Measurements from ENCODE around the gene CPT1B. TPM values are rescaled to one million over a fixed set of nuclear protein-coding genes. Genes with fewer than 3 reads are reported as not detected.

Gene CPT1B
- total RNA-seq, 2 donors from 2014 or later: 61.8 to 92.2 TPM

- no peaks in the 10 kb centered on the region for H3K9me3 Mint-ChIP-seq
- ATAC-seq (peak; percentile 55 to 63), DNase-seq (ENCODE audit: low spot score in 2 of 2) (peak in 1 of 2 donors; percentile 79)
- peaks cover 9 to 34% of the 10 kb centered on the region in 2 donors for H3K36me3 Mint-ChIP-seq
- H3K27ac Mint-ChIP-seq: peak overlapping the region; percentile 99
These were observed 46.7 kb downstream of the CPT1B start for GRCh38 chr22:50531546-50531961.

DNA sequence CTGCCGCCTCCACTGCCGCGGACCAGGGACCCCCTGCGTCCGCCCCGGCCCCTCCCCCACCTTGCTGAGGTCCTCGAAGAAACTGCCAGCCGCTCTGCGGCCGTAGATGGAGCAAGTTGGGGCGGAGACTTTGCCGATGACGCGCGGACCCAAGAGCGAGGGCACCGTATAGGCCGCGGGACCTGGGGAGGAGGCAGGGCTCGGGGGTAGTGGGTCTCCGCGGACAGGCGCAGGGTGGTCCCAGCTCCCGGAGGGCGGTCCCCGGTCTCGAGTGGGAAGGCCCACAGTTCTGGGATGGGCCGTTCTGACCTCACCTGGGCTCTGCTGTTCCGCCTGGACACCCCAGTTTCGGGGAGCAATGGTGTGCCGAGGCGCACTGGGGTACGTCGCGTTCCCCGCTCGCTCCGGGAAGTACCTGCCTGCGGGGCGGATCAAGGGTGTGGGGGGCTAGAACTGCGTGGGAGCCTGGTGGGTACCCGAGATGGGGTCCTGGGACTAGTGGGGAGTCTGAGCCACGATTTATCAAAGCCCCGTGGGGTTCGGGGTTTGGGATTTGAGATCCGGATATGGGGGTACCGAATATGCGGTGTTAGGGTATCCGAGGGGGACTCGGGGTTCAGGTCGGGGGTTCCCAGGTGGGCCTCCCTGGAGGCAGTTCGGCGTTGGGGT lies 47.2 kb downstream of the CPT1B start:
- DNase-seq (ENCODE audit: low spot score in 2 of 2) (peak; percentile 81), ATAC-seq (peak; percentile 48 to 50)
- peaks cover 9 to 34% of the 10 kb centered on the region in 2 donors for H3K36me3 Mint-ChIP-seq
- no peaks in the 10 kb centered on the region for H3K9me3 Mint-ChIP-seq
- peak overlapping the region; percentile 99 for H3K27ac Mint-ChIP-seq

DNA sequence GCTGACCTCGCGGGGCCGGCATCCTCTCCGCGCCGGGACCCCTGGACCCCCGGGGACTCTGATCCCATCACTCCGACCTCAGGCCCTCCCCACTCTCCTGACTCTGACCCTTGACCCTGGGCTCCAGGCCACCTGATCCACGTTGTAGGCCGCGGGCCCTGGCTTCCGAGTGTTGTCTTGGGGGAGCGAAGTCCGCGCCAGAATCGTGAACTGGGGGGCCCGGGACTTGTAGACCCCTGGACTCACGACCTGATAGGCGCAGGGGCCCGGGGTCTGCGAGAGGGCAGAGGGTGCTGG lies 47.7 kb downstream of the CPT1B start:
- DNase-seq (ENCODE audit: low spot score in 2 of 2): no peak
- no peaks in the 10 kb centered on the region for H3K9me3 Mint-ChIP-seq
- peak overlapping the region; percentile 97 to 99 for H3K27ac Mint-ChIP-seq
- peak in 1 of 2 donors; percentile 2 for ATAC-seq
- H3K36me3 Mint-ChIP-seq: peaks cover 9 to 34% of the 10 kb centered on the region in 2 donors

DNA sequence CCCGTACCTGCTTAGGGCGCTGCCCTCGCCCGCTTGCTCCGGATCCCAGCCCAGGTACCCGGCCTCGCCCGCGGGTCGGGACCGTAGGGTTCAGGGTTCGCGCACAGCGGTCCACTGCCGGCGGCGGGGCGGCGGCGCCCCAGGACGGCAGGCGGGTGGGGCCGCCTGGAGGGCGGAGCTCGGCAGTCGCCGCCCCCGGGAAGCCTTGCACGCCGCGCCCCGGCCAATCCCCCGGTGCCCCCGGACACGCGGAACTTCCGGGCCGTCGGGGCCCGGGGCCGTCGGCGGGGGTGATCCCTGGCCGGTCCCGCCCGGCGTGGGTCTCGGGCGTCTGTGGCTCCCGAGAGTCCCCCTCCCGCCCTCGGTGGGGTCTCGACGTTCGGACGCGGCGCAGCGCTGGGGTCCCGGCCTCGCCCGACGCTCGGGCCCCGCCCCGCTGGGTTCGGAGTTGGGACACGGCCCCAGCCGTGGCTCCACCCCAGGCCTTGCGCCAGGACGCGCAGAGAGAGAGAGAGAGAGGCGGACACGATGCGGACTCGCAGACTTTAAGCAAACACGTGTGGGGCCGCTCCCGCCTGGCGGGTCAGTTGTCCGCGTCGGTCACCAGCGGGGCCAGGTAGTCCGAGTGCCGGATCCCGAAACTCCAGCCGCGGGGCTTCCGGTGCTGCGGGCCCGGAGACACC lies 48.2 kb downstream of the CPT1B start, which contains the start of gene TYMP:
TSS of gene TYMP (minus strand) at position 116 of the 683 bp plus-strand sequence. CDS start 303 bp downstream, outside the sequence.
- DNase-seq (ENCODE audit: low spot score in 2 of 2) (peak; percentile 79 to 84), ATAC-seq (peak; percentile 19 to 34)
- H3K9me3 Mint-ChIP-seq: no peaks in the 10 kb centered on the region
- peaks cover 9 to 34% of the 10 kb centered on the region in 2 donors for H3K36me3 Mint-ChIP-seq
- H3K27ac Mint-ChIP-seq: peak within 1 kb of the TSS; percentile 99

GRCh38 chr22:50529416-50529896 lies 48.8 kb downstream of the CPT1B start:
- H3K36me3 Mint-ChIP-seq: peaks cover 13 to 40% of the 10 kb centered on the region in 2 donors
- no peaks in the 10 kb centered on the region for H3K9me3 Mint-ChIP-seq
- ATAC-seq: no peak
- DNase-seq (ENCODE audit: low spot score in 2 of 2): peak in 1 of 2 donors; percentile 71
- no peak overlapping the region for H3K27ac Mint-ChIP-seq

DNA sequence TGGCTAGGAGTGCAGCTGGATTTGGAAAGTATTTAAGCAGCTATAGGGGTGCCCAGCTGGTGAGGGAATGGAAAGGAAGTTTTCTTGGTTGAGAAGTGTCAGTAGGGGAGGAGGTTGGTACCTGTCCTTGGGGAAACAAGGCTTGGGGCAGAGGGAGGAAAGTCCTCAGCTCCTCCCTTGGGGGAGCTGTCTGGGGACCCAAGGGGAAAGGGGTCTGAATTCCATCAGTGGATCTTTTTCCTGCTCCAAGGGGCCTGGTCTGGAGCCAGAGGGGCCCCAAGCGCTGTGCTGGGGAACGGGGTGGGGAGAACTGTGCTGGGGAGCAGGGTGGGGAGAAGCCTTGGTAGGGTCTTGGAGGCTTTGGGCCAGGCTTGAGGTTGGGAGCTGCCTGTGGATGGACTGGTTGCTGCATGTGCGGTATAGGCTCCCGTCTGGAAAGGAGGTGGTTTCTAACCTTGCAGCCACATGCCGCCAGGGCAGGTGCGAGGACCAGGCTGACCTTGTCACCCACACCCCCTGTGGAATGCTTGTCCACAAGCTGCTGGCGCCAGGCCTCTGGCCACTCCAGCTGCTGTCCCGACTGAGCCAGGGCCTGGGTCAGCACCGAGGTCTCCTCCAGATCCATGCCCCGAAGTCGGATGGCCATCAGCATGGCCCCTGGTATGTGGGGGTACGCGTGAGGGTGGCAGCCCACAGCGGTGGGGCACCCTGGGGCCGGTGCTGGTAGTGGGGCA lies 49.4 kb downstream of the CPT1B start:
- ATAC-seq (no peak), DNase-seq (ENCODE audit: low spot score in 2 of 2) (no peak)
- Mint-ChIP-seq H3K27ac (peak overlapping the region; percentile 57 to 72), H3K36me3 (peaks cover 15 to 42% of the 10 kb centered on the region in 2 donors), H3K9me3 (no peaks in the 10 kb centered on the region)

DNA sequence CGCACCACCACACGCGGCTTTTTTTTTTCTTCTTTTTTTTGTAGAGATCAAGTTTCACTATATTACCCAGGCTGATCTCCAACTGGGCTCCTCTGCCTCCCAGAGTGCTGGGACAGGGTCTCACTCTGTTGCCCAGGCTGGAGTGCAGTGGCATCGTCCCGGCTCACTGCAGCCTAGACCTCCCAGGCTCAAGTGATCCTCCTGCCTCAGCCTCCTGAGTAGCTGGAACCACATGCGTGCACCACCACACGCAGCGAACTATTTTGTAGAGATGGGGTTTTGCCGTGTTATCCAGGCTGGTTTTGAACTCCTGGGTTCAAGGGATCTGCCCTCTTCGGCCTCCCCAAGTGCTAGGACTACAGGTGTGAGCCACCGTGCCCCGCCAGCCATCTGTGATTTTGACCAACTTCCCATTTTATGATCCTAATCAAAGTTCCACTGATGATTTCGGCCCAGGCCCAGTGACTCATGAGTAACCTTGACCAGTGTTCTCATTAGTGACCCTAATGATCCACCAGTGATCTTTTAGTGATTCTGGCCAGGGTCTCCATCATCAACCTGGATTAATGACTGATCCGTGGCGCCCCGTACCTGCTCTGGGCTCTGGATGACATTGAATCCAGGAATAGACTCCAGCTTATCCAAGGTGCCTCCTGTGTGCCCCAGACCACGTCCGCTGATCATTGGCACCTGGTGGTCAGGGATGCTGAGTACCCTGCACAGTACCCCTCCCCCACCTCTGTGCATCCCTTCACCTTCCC lies 50.1 kb downstream of the CPT1B start:
- no peak for ATAC-seq
- H3K36me3 Mint-ChIP-seq: peaks cover 12 to 38% of the 10 kb centered on the region in 2 donors

DNA sequence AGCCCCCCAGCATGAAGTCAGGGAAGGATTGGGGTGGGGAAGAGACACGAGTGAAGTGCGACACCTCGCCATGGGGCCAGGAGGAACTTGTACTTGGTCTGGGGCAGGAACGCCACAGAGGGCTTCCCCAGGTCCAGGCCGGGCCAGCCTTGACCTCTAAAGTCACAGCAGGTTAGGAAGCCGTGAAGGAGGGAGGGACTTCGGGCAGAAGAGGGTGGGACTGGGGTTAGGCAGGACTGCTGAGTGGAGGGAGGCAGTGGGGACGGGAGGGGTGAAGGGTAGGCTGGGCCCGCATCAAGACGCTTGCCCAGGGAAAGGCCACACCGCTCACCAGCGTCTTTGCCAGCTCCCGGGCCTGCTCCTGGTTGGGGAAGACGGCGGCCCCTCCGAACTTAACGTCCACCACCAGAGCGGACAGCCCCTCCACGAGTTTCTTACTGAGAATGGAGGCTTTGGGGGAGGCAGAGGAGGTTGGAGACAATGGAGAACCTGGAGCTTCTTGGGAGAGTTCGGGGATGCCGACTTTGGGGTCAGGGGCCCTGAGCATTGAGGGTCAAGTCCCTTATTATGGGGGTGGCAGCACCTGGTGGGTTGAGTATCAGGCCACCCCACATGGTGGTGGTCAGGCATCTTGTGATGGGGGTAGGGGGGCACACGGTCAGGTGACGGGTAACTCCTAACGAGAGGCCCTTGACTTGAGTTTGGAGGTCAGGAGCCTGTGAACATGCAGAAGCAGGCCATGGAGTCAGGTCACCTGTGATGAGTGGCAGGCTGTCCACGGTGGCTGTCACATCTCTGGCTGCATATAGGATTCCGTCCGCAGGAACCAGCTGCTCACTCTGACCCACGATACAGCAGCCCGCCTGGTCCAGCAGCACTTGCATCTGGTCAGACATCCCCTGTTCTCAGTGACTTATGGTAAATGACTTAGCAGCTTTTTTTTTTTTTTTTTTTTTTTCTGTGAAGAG lies 51.1 kb downstream of the CPT1B start:
- H3K36me3 Mint-ChIP-seq: peaks cover 12 to 31% of the 10 kb centered on the region in 2 donors
- peak; percentile 4 to 16 for ATAC-seq
- peak in 1 of 2 donors; percentile 59 for DNase-seq (ENCODE audit: low spot score in 2 of 2)
- no peaks in the 10 kb centered on the region for H3K9me3 Mint-ChIP-seq
- H3K27ac Mint-ChIP-seq: peak overlapping the region; percentile 78 to 87

More for the DNA sequence above, 50.1 kb downstream of the CPT1B start:
- no peaks in the 10 kb centered on the region for H3K9me3 Mint-ChIP-seq
- DNase-seq (ENCODE audit: low spot score in 2 of 2): no peak
- peak overlapping the region; percentile 78 to 81 for H3K27ac Mint-ChIP-seq

DNA sequence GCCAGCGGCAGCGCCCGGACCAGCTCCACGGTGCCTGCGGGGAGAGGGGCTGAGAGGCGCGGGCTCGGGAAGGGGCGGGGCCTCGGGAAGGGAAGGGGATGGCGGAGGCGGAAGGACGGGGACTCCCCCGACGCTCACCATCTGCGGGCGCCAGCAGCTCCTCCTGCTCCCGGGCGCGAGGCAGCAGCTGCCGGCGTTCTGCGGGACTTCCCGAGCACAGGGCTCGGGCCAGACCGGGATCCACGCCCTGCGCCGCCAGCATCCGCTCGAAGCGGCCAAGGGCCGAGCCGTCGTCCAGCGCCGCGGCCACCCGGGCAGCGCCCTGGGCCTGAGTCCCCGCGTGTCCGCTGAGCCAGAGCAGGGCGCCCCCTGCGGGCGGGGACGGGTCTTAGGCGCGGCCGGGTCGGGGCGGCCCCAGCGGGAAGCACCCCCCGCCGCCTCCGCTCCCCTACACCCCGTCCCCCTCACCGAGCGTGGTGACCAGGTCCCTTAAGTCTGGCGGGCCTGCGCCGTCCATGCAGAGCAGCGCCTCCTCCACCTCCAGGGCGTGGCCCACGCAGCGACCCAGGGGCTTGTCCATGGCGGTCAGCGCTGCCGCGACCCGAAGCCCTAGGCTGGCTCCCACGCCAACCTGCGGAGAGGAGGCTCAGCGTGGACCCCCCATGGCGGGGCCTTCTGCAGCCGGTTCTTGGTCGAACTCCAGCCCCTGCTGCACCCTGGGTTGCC lies 52.0 kb downstream of the CPT1B start:
- Mint-ChIP-seq H3K27ac (peak overlapping the region in 1 of 2 donors; percentile 78), H3K9me3 (no peaks in the 10 kb centered on the region), H3K36me3 (peaks cover 11 to 31% of the 10 kb centered on the region in 2 donors)
- ATAC-seq (peak; percentile 54 to 65), DNase-seq (ENCODE audit: low spot score in 2 of 2) (peak; percentile 87 to 92)

- no peaks in the 10 kb centered on the region for H3K9me3 Mint-ChIP-seq
- no peak for ATAC-seq
- peaks cover 7 to 31% of the 10 kb centered on the region in 2 donors for H3K36me3 Mint-ChIP-seq
- peak overlapping the region; percentile 86 to 92 for H3K27ac Mint-ChIP-seq
- no peak for DNase-seq (ENCODE audit: low spot score in 2 of 2)
These were observed 52.4 kb downstream of the CPT1B start for GRCh38 chr22:50525858-50526107.

- Mint-ChIP-seq H3K9me3 (no peaks in the 10 kb centered on the region), H3K27ac (peak within 1 kb of the TSS; percentile 92 to 99), H3K36me3 (peaks cover 7 to 31% of the 10 kb centered on the region in 2 donors)
- peak; percentile 61 to 62 for ATAC-seq
- peak; percentile 98 to 99 for DNase-seq (ENCODE audit: low spot score in 2 of 2)
These were observed 52.9 kb downstream of the CPT1B start, which contains the start of gene SCO2 for GRCh38 chr22:50525104-50525857. Gene SCO2, minus strand, starts transcription at chr22:50525598. Its CDS starts 1,187 bp downstream, at chr22:50524411.

GRCh38 chr22:50524676-50525103 lies 53.5 kb downstream of the CPT1B start:
- Mint-ChIP-seq H3K9me3 (no peaks in the 10 kb centered on the region), H3K36me3 (peaks cover 7 to 34% of the 10 kb centered on the region in 2 donors), H3K27ac (peak overlapping the region; percentile 92 to 99)
- DNase-seq (ENCODE audit: low spot score in 2 of 2) (no peak), ATAC-seq (no peak)

DNA sequence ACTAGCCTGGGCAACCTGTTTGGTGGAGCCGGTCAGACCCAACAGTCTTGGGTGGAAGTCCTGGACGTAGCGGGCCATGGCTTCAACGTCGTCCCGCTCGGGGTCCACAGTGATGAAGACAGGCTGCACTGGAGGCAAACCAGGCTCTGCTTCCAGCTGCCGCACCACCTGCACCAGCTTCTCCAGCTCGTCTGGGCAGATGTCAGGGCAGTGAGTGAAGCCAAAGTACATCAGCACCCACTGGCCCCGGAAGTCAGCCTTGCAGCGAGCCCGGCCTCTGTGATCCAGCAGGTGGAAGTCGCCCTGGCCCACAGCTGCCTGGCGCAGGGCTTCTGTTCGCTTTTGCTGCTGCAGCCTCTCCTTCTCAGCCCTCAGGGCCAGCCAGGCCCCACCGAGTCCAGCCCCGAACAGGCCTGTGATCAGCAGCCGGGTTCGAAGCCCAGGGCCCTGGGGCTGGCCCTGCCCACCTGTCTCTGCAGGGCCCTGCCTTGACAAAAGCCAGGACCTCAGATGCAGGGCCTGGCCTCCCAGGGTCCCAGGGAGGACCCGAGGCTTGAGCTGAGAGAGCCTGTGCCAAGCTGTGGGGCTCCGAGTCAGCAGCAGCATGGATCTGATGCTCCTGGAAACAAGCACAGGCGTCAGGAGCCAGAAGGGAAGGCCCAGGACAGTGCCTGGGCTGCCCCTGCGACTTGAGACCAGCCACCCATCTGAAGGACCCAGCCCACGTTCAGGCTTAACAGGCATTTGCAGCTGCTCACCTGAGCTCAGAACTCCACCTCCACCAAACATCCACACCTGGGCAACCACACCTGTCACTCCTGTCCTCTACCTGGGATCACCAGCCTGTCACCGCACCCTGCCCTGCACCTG lies 54.2 kb downstream of the CPT1B start:
- no peak for ATAC-seq
- DNase-seq (ENCODE audit: low spot score in 2 of 2): no peak
- no peaks in the 10 kb centered on the region for H3K9me3 Mint-ChIP-seq
- H3K27ac Mint-ChIP-seq: peak overlapping the region; percentile 92 to 99
- peaks cover 7 to 38% of the 10 kb centered on the region in 2 donors for H3K36me3 Mint-ChIP-seq
